PC-9 (cell line): Measurements from ENCODE around the gene CLUH. TPM values are rescaled to one million over a fixed set of nuclear protein-coding genes. Genes with fewer than 3 reads are reported as not detected.
A peak's percentile ranks its signal among the peaks of the same experiment; 100 is the strongest.

Source experiments
- BruUV-seq: library from RNA; stranded (reverse); fragments of 400-500 nt; replicated peaks from 2 replicates; lab custom pipeline; 2021; lab: Mats Ljungman, UMichigan
- CTCF ChIA-PET: fragments of 300-600 bp; sonication (Branson Sonifier 250); formaldehyde crosslinking; loops from one replicate; lab custom pipeline; 2022; ENCODE audit warnings: antibody characterized with exemption; lab: Charles Lee
- POLR2A ChIA-PET: fragments of 300-600 bp; sonication (Branson Sonifier 250); formaldehyde crosslinking; loops from one replicate; lab custom pipeline; 2022; ENCODE audit warnings: antibody characterized with exemption; ENCODE audit not compliant: unreplicated experiment; lab: Charles Lee
- DNase-seq, 2 experiments: peaks; one replicate each; pipeline versions ENCODE4 v3.0.0 to v3.0.0-alpha.2; 2015 to 2022; ENCODE audit warnings: mixed read lengths in 1 of 2
- H2AFZ ChIP-seq: fragments of 200-600 bp; sonication (generic); 2 replicates; pipeline ENCODE4 v1.8.1; 2017; ENCODE audit warnings: antibody characterized with exemption
- H3F3A ChIP-seq: fragments of 200-600 bp; sonication (generic); 2 replicates; pipeline ENCODE4 v1.8.1; 2017; ENCODE audit warnings: antibody characterized with exemption, mild to moderate bottlenecking, low read depth; ENCODE audit not compliant: insufficient read depth
- H3K27ac ChIP-seq: fragments of 200-600 bp; sonication (generic); 2 replicates; pipeline ENCODE4 v1.6.1; 2016; ENCODE audit warnings: mixed run types
- H3K27me3 ChIP-seq: fragments of 200-600 bp; sonication (generic); 2 replicates; pipeline ENCODE4 v1.6.1; 2016; ENCODE audit warnings: low read depth, mixed run types; ENCODE audit not compliant: insufficient read depth
- H3K36me3 ChIP-seq: fragments of 200-600 bp; sonication (generic); 2 replicates; pipeline ENCODE4 v1.6.1; 2016; ENCODE audit warnings: low read depth, mixed run types
- H3K4me1 ChIP-seq: fragments of 200-600 bp; sonication (generic); replicated peaks from 2 replicates; pipeline ENCODE4 v1.6.1; 2016; ENCODE audit warnings: mixed run types; ENCODE audit not compliant: insufficient read depth
- H3K4me2 ChIP-seq: fragments of 200-600 bp; sonication (generic); 2 replicates; pipeline ENCODE4 v1.6.1; 2017; ENCODE audit warnings: mixed run types
- H3K4me3 ChIP-seq: fragments of 200-600 bp; sonication (generic); 2 replicates; pipeline ENCODE4 v1.6.1; 2016; ENCODE audit warnings: mixed run types
- H3K79me2 ChIP-seq: fragments of 200-600 bp; sonication (generic); 2 replicates; pipeline ENCODE4 v1.6.1; 2017; ENCODE audit warnings: low read depth, mixed run types
- H3K9me2 ChIP-seq: fragments of 200-600 bp; sonication (generic); 2 replicates; pipeline ENCODE4 v1.8.1; 2017; ENCODE audit warnings: mild to moderate bottlenecking; ENCODE audit not compliant: insufficient read depth
- H3K9me3 ChIP-seq: fragments of 200-600 bp; sonication (generic); 2 replicates; pipeline ENCODE4 v1.8.1; 2016; ENCODE audit warnings: low read depth; ENCODE audit not compliant: insufficient read depth
- H4K20me1 ChIP-seq: fragments of 200-600 bp; sonication (generic); 2 replicates; pipeline ENCODE4 v1.8.1; 2017; ENCODE audit not compliant: insufficient read depth
- EZH2 ChIP-seq: fragments of 200-600 bp; sonication (generic); IDR thresholded peaks from 2 replicates; pipeline ENCODE4 v1.8.0; 2017; ENCODE audit warnings: antibody characterized with exemption, low read depth
- intact Hi-C: fragments of 100-400 bp; cut with micrococcal nuclease; formaldehyde crosslinking; loops from one replicate; pipeline ENCODE4 v1.10.0; 2022; ENCODE audit not compliant: unreplicated experiment
- total RNA-seq: library from RNA; stranded (reverse); gene quantifications from 2 replicates; pipeline ENCODE4 v1.2.3, GENCODE V29; 2021
- TF ChIP-seq, protein P1 (sequence below): fragments of 200-600 bp; sonication (generic); conservative IDR thresholded peaks from 2 replicates; pipeline ENCODE4 v1.6.1; 2017; ENCODE audit warnings: mixed run types, antibody characterized with exemption, mild to moderate bottlenecking, moderate library complexity

CLUH gene
- total RNA-seq, 1 experiment from 2014 or later = 142 TPM

- Histone ChIP-seq H3K9me2 (no peaks in the 10 kb centered on the region), H4K20me1 (no peaks in the 10 kb centered on the region), H3F3A (no peaks in the 10 kb centered on the region), H3K79me2 (no peaks in the 10 kb centered on the region), H3K4me2 (no peak overlapping the region), H3K27me3 (peaks cover 19% of the 10 kb centered on the region), H3K9me3 (no peaks in the 10 kb centered on the region), H3K4me3 (no peak overlapping the region), H3K36me3 (no peaks in the 10 kb centered on the region), H2AFZ (no peak overlapping the region), H3K27ac (no peak overlapping the region), H3K4me1 (no peaks in the 10 kb centered on the region)
- no peak for TF ChIP-seq EZH2
- TF ChIP-seq, protein P1, sequence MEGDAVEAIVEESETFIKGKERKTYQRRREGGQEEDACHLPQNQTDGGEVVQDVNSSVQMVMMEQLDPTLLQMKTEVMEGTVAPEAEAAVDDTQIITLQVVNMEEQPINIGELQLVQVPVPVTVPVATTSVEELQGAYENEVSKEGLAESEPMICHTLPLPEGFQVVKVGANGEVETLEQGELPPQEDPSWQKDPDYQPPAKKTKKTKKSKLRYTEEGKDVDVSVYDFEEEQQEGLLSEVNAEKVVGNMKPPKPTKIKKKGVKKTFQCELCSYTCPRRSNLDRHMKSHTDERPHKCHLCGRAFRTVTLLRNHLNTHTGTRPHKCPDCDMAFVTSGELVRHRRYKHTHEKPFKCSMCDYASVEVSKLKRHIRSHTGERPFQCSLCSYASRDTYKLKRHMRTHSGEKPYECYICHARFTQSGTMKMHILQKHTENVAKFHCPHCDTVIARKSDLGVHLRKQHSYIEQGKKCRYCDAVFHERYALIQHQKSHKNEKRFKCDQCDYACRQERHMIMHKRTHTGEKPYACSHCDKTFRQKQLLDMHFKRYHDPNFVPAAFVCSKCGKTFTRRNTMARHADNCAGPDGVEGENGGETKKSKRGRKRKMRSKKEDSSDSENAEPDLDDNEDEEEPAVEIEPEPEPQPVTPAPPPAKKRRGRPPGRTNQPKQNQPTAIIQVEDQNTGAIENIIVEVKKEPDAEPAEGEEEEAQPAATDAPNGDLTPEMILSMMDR = no peak
- POLR2A ChIA-PET = interaction anchor here (0.6 kb wide), 2 partner anchors 13 to 210 kb away, joined by 8 to 11 read pairs; no protein-coding TSS in a partner anchor
- no TSS peak for BruUV-seq
- intact Hi-C loops = no loop called here
- peak in 1 of 2 experiments; percentile 76 for DNase-seq
- CTCF ChIA-PET = no interaction called here
Observed at GRCh38 chr17:2723997-2724783, 12.6 kb upstream of the CLUH start.

DNA sequence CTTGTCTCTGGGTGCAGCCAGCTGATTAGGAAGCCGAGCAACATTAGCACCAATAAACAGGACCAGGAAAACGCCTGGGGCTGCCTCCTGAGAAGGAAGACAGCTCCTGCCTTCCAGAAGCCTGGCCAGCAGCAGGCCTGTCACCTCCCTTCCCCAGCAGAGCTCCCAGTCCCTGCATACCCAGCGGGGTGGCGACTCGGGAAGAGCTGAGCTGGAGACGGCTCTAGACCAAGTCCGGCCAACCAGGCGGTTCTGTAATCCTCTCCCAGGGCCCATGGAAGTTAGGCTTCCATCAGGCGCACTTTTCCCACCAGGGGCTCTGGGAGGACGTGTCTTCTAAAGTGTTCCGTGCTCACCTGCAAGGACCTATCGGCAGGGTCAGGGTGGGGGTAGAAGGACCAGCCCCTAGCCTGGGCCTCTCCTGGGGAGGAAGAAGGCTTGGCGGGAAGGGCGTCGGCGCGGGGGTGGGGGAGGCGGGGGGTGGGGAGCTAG, 12.0 kb upstream of the CLUH start:
- no peak overlapping the region for H3K4me3 ChIP-seq
- H4K20me1 ChIP-seq = no peaks in the 10 kb centered on the region
- H2AFZ ChIP-seq = no peak overlapping the region
- no peaks in the 10 kb centered on the region for H3K9me2 ChIP-seq
- H3K27me3 ChIP-seq = peaks cover 17% of the 10 kb centered on the region
- H3K36me3 ChIP-seq = no peaks in the 10 kb centered on the region
- H3K27ac ChIP-seq = no peak overlapping the region
- H3F3A ChIP-seq = no peaks in the 10 kb centered on the region
- no TSS peak for BruUV-seq
- no peaks in the 10 kb centered on the region for H3K79me2 ChIP-seq
- DNase-seq = peak in 1 of 2 experiments; percentile 64
- TF ChIP-seq, protein P1 = no peak
- TF ChIP-seq EZH2 = no peak
- H3K4me2 ChIP-seq = no peak overlapping the region
- ChIA-PET CTCF (no interaction called here), POLR2A (interaction anchor here (0.6 to 0.7 kb wide), 4 partner anchors 13 to 698 kb away, joined by 3 to 11 read pairs (median 4); no protein-coding TSS in a partner anchor)
- no peaks in the 10 kb centered on the region for H3K4me1 ChIP-seq
- intact Hi-C loops = no loop called here
- H3K9me3 ChIP-seq = no peaks in the 10 kb centered on the region

- Histone ChIP-seq H3K27me3 (peaks cover 17% of the 10 kb centered on the region), H3K79me2 (no peaks in the 10 kb centered on the region), H3F3A (no peaks in the 10 kb centered on the region; the same call in 1 of the 2 replicates), H3K4me2 (no peak overlapping the region), H2AFZ (no peak overlapping the region), H3K4me3 (no peak overlapping the region), H3K4me1 (no peaks in the 10 kb centered on the region), H3K36me3 (no peaks in the 10 kb centered on the region), H3K27ac (no peak overlapping the region), H3K9me3 (no peaks in the 10 kb centered on the region), H4K20me1 (no peaks in the 10 kb centered on the region), H3K9me2 (no peaks in the 10 kb centered on the region)
- intact Hi-C loops = no loop called here
- DNase-seq = no peak
- TF ChIP-seq EZH2 = no peak
- TF ChIP-seq, protein P1 = no peak
- ChIA-PET CTCF (no interaction called here), POLR2A (no interaction called here)
- no TSS peak for BruUV-seq
Observed at GRCh38 chr17:2722611-2723010, 11.0 kb upstream of the CLUH start.
